Measurements from ENCODE around the gene MET. TPM values are rescaled to one million over a fixed set of nuclear protein-coding genes. Genes with fewer than 3 reads are reported as not detected.

Gene MET
- total RNA-seq, 1 donor from 2014 or later: 28.0 TPM

DNA sequence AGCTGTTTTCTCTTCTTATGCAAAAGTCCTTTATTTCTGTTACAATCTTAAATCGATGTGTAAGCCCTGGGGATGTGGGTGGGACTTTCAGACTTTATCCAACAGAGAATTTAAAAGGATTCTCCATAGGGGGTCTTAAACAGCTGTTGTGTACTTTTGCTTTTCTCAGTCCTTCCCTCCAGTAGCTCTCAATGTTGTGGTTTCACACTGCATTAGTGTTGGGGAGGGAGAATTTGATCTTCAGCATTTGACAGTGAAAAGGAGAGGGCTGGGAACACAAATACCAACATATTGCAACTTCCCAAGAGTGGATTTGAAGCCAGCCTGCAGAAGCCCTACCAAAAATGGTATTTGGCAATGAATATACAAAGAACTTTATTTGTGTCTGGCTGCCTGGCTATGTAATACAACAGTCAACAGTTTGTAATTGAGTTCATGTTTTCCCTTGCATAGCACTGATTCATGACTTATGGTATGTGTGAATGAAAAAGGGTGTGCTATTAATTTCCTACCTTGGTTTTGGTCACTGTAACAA, 110.2 kb downstream of the MET start:
- DNase-seq (ENCODE audit: low read depth in 2 of 2): no peak

DNA sequence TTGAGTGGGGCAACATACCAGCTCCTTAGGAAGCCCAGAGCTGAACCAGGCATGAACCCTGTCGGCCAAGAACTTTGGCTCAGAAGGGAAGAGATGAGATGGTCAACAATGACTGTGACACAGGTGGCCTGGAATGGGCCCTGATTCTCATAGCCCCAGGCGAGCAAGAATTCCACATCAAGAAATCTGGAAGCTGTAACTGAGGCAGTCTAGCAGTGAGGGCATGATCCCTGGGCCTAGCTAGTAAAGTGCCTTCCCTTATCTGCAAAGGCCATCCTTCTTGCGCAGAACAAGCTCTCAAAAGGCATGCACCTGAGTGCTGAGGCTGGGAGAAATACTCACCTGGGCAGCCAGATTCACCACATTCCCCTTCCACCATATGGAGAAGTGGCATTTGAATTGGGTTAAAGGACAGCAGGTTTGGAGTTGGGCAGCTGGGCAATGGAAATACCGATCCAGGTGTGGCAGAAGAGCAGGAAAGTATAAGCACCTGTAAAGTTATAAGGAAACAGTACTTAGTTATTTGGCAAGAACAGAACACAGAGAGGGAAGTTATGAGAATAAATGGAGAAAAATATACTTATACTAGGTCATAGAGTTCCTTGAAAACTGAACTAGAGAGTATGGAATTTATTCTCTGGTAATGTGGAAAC, 111.8 kb downstream of the MET start:
- no peak for DNase-seq (ENCODE audit: low read depth in 2 of 2)

DNA sequence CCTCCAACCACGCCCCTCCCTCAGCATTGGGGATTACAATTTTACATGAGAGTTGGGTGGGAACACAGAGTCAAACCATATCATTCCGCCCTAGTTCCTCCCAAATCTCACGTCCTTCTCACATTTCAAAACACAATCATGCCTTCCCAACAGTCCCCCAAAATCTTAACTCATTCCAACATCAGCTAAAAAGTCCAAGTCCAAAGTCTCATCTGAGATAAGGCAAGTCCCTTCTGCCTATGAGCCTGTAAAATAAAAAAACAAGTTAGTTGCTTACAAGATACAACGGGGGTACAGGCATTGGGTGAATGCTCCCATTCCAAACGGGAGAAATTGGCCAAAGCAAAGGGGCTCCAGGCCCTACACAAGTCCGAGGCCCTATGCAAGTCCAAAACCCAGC, 112.7 kb downstream of the MET start:
- DNase-seq (ENCODE audit: low read depth in 2 of 2): no peak

DNA sequence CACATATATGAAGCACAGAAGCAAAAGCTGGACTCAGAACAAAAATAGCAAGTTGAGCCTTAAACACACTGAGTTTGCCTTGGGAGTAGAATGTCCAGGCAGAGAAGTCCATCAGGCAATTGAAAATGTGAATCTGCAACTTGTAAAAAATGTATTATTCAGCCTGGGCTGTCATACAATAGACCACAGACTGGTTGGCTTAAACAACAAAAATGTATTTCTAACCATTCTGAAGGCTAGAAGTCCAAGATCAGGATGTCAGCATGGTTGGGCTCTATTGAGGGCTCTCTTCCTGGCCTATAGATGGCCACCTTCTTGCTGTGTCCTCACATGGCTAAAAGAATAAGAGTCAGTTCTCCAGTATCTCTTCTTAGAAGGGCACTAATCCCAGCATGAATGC, 113.8 kb downstream of the MET start:
- DNase-seq (ENCODE audit: low read depth in 2 of 2): no peak

DNA sequence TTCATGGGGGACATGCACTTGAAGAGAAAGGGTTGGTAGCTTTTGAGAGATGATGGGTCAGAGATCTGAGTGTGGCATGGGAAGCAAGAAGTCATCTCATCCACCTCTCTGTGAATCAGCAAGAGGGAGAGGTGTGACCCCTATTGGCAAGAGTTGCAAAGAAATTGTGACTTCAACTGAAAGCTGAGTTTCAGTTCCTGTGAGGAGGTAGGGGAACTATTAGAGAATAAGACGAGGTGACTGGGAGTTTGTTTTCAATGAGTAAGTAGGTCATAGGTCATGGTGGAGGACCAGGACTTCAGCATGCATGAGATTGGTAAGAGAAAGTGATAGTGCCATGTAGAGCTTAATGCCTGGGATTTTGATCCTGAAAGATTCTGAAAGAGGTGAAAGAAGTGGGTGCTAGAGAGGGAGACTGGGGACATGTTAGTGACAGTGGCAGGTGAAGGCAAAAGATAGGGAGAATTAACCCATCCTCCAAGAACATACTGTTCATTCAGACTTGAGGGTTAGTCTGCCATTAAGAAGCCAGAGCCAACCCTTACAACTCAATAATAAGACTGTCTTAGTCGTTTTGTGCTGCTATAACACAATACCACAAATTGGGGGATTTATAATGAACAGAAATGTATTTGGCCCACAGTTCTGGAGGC, 114.9 kb downstream of the MET start:
- DNase-seq (ENCODE audit: low read depth in 2 of 2): peak; percentile 45 to 76

DNA sequence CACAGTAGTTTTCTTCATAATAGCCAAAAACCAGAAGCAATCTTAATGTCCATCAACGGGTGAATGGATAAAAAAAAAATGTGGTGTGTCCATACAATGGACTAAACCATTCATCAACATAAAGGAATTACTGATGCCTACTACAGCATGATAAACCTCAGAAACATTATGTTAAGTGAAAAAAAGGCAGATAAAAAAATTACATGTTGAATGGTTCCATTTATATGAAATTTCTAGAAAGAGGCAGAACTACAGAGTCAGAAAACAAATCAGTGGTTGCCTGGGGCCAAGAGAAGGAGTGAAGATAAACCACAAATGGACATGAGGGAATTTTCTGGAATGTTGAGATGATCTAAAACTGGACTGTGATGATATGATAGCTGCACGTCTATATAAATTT, 115.9 kb downstream of the MET start:
- DNase-seq (ENCODE audit: low read depth in 2 of 2): no peak

DNA sequence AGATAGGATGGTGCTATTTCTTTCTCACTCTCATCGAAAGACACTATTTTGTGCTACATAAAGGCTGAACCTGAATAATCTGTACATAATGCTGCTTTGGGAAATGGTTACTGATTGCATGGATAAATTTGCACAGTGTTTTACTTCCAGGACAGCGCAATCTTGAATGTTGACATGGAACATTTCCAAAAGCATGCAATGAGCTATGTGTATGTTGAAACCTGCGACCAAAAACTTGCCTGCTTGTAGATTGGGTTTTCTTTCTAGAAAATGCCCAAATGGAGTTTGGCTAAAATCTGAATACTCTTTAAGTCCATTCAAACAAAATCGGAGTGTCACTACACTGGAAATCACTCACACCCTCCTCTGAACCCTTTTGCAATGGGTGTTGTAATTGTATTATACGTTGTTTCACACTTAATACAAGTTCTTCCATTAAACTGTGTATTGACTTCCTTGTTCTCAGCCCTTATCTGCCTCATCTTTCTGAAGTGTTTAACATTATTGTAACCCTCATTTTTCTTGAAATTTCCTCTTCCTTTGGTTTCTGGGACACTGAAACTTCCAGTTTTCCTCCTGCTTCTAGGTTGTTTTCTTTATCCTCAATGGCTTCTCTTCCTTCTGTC, 116.7 kb downstream of the MET start:
- no peak for DNase-seq (ENCODE audit: low read depth in 2 of 2)

DNA sequence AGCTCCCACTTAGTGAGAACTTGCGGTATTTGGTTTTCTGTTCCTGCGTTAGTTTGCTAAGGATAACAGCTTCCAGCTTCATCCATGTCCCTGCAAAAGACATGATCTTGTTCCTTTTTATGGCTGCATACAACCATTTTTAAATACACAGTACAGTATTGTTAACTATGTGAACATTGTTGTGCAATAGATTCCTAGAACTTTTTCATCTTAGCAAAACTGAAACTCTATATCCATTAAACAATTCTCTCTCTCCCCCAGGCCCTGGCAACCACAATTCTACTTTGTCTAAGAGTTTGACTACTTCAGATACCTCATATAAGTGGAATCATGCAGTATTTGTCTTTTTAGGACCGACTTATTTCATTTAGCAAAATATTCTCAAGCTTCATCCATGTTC, 118.0 kb downstream of the MET start:
- DNase-seq (ENCODE audit: low read depth in 2 of 2): no peak

DNA sequence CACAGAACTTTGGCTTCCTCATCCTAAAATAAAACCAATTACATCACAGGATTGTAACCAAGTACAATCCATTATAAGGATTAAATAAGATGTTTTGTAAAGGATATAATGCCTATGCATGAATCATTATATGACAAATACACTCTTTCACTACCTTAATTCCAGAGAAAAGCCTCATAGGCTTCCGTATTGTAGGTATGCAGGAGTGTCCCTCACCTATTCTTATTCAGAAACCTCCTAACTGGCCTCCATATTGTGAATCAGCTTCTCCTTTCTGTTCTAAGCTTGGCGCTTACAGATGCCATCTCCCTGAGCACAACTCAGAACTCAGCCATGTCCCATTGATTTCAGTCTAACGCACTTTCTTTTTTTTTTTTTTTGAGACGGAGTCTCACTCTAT, 120.8 kb downstream of the MET start:
- DNase-seq (ENCODE audit: low read depth in 2 of 2): no peak

DNA sequence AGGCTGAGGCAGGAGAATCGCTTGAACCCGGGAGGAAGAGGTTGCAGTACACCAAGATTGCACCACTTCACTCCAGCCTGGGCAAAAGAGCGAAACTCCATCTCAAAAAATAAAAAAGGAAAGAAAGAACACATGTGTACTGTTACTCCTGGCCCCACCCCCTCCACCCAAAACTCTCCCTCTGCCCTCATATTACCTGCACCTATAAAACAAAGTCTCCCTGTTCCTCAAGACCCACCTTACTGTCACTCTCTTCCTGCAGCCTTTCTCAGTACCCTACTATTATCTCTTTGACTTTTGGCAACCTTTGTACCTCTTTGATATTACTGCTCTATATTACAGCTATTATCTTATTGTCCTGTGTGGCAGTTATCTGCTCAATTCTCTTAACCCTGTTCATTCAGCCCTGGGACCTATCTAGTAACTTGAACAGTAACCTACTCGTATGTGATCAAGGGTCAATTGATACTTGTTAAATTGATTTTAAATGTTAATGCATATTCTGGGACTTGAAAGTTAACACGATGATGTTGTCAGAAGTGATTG, 121.9 kb downstream of the MET start:
- DNase-seq (ENCODE audit: low read depth in 2 of 2): no peak

DNA sequence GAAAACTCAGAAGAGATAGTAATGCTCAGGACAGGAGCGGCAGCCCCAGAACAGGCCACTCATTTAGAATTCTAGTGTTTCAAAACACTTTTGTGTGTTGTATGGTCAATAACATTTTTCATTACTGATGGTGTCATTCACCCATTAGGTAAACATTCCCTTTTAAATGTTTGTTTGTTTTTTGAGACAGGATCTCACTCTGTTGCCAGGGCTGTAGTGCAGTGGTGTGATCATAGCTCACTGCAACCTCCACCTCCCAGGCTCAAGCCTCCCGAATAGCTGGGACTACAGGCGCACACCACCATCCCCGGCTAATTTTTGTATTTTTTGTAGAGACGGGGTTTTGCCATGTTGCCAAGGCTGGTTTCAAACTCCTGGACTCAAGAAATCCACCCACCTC, 124.5 kb downstream of the MET start:
- no peak for DNase-seq (ENCODE audit: low read depth in 2 of 2)

DNA sequence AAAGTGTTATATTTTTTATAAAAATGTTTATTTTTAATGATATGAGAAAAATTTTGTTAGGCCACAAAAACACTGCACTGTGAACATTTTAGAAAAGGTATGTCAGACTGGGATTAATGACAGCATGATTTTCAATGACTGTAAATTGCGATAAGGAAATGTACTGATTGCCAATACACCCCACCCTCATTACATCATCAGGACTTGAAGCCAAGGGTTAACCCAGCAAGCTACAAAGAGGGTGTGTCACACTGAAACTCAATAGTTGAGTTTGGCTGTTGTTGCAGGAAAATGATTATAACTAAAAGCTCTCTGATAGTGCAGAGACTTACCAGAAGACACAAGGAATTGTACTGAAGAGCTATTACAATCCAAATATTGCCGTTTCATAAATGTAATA, 125.6 kb downstream of the MET start:
- peak; percentile 22 to 42 for DNase-seq (ENCODE audit: low read depth in 2 of 2)

DNA sequence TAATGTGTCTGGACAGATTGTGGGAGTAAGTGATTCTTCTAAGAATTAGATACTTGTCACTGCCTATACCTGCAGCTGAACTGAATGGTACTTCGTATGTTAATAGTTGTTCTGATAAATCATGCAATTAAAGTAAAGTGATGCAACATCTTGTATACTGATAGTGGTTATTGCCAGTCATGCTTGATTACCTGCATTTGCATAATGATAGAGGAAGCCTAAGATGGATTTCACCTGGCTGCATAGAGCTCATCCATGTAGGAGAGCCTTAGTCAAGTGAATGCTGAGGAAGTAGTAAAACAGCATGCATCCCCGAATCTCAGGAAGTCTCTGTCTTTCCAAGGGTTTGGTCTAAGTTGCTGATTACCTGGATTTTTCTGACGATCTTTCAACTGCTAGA, 126.2 kb downstream of the MET start:
- DNase-seq (ENCODE audit: low read depth in 2 of 2): no peak

DNA sequence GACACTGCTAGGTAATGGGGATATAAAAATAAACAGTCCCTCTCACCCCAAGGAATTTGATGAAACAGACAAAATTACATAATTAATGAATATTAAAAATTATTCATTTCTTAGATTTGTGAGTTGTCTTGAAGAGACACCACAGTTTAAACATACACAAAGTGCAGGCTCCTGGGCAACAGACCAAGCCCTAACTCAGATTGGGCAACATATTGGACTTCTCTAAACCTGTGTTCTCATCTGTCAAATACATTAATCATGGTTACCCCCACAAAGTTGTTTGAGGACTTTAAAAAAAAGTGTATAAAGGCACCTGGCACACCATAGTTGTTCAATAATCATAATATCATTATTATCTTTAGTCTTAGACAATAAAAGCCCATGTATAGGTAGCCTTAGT, 127.9 kb downstream of the MET start:
- no peak for DNase-seq (ENCODE audit: low read depth in 2 of 2)

DNA sequence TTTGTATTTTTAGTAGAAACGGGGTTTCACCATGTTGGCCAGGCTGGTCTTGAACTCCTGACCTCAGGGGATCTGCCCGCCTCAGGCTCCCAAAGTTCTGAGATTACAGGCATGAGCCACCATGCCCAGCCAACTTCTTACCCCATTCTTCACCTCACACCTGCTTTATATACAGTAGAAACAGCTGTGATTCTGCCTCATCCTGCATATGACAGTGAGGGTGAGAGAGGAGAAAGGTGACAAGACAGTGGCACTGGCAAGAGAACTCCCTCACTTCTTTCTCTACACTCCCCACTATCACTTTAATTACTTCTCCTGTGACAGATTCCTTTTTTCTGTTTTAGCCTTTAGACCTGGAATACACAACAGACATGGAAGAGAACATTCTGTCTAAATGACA, 128.6 kb downstream of the MET start:
- DNase-seq (ENCODE audit: low read depth in 2 of 2): no peak

DNA sequence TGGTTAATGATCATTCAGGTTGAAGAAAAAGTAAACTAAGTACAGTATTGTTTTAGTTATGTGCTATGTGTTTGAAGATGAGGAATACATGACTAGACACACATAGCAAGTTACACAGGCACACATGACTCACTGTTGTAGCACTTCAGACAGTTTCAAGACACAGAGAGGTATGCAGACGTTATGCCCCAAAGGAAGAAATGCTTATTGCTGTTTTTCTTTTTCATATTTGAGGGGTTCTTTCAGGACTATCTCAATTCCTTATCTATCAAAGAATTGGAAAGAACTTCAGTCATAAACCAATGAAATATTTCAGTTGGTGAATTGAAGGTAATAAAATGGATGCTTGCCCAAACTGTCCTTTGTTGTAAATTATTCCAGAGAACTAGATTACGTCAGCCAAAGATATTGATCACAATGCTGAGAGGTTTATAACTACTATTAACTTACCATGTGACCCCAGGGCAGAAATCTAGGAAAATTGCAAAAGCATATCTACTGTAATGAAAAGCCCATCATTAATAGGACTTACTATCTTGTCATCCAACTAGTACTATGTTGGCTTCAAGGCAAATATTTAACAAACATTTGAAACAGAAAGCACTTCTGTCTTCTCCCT, 129.2 kb downstream of the MET start:
- DNase-seq (ENCODE audit: low read depth in 2 of 2): peak in 1 of 2 donors; percentile 45

DNA sequence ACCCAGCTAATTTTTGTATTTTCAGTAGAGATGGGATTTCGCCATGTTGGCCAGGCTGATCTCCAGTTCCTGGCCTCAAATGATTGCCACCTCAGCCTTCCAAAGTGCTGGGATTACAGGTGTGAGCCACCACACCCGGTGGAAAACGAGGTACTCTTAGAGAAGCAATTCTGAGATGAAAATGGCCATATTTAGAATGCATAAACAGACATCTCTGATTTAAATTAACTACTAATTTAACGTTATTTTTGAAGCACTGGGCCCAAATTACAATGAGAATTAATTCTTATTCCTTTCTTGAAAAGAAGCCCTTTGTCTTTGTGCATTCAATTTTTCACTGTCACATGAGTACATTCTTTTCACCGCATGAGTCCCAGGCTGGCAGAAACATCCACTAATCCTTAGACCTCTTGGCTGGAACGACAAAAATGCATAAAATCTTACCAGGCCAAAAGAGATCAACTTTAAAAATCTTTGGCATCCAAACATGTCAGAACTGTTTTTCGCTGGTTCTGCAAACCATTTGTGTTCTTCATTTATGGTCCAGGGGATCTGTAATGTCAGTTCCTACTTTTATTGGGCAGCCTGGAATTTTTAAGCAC, 130.2 kb downstream of the MET start:
- DNase-seq (ENCODE audit: low read depth in 2 of 2): no peak

DNA sequence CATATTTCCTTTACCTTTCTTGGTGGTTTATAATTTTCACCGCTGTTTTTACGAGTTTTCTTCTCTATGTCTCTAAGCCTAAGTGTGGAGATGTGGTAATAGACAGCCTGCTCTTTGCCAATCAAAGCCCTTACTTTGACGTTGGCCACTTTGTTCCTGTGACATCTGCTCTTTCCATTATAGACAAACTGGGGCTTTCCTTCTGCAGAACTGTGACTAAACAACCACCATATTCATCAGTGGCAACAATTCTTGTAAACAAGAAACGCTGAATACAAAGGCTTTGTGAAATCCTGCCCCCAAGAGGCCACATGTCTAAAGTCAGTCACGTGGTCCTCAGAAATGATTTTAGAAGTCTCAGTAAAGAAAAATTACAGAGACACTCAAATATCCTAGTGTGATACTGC, 130.8 kb downstream of the MET start:
- DNase-seq (ENCODE audit: low read depth in 2 of 2): peak; percentile 64 to 85

DNA sequence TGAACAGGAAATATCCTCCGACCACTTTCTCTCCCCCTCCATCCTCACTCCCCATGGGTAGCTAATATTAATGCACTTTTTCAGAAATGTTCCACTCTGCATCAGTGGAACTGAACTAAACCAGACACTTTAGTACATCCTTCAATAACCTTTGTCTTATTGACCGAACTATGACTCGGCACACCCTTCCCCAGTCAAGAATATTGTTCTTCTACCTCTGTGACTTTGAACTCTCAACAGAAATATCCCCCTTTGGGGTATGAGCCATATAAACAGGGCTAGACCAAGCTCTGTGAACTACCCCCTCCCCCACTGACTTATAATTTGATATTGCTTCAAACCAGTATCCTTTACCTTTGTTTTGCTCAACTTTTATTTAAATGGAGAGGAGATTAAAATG, 132.5 kb downstream of the MET start:
- no peak for DNase-seq (ENCODE audit: low read depth in 2 of 2)

DNA sequence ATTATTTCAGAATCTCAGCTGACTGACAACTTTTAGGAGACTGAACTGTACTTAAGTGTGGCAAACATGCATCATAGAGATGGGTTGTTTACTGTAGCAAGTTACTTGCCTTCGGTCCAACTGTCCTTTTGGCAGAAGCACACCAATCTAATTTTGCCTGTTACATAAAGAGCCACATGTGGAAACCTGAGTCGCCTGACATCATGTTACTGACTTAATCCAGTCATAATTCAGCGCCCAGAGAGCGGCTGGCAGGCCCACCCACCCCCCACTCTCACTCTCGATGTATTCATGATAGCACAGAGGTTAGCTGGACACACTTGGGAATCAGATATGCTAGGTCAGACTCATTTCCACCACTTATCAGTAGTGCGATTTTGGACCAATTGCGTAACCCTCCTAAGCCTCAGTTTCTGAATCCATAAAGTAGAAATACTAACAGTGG, 133.1 kb downstream of the MET start:
- peak in 1 of 2 donors; percentile 43 for DNase-seq (ENCODE audit: low read depth in 2 of 2)

Data from lung microvascular endothelial cell (primary cell).